Measurements from ENCODE around the gene TNFAIP3.

DNA sequence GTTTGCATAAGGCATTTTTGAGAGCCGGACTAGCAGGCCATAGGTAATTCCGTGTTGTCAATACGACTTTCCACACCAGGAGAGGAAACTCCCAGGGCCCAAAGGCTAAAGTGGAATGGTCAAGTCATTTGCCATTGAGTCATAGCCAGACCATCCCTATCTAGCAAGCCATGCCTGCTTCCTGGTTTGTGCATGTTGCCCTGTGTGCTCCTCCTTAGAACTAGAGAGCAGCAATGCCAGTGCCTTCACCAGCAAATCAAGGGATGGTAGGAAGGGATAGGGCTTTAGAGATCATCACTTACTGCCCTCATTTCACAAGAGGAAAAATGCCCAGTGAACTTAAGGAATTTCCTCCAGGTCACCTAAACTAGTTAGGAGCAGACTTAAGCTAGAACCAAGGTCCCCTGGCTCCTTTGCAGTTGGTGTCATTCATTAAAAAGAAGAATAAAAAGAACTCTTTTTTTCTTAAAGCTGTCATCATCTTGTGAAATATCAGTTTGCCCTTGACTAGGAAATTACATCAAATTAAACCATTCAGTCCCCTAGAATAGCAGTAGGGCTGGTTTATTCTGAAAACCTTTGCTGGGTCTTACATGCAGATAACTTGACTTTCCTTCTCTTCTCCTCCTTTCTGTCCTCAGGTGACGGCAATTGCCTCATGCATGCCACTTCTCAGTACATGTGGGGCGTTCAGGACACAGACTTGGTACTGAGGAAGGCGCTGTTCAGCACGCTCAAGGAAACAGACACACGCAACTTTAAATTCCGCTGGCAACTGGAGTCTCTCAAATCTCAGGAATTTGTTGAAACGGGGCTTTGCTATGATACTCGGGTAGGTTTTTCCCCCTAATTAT is 7.4 kb downstream of the TNFAIP3 start:
- TF ChIP-seq, protein P1, sequence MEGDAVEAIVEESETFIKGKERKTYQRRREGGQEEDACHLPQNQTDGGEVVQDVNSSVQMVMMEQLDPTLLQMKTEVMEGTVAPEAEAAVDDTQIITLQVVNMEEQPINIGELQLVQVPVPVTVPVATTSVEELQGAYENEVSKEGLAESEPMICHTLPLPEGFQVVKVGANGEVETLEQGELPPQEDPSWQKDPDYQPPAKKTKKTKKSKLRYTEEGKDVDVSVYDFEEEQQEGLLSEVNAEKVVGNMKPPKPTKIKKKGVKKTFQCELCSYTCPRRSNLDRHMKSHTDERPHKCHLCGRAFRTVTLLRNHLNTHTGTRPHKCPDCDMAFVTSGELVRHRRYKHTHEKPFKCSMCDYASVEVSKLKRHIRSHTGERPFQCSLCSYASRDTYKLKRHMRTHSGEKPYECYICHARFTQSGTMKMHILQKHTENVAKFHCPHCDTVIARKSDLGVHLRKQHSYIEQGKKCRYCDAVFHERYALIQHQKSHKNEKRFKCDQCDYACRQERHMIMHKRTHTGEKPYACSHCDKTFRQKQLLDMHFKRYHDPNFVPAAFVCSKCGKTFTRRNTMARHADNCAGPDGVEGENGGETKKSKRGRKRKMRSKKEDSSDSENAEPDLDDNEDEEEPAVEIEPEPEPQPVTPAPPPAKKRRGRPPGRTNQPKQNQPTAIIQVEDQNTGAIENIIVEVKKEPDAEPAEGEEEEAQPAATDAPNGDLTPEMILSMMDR (IDR thresholded peaks at IDR 0.05) = no peak
- TF ChIP-seq POLR2AphosphoS5 (IDR thresholded peaks at IDR 0.05) = no peak
- TF ChIP-seq EP300 (IDR thresholded peaks at IDR 0.05) = no peak
- TF ChIP-seq POLR2A (IDR thresholded peaks at IDR 0.05) = no peak
